NCI-H2196 (cell line): Measurements from ENCODE around the gene PARN.

ENCODE experiments used
- DNase-seq: peaks from one replicate; lab custom pipeline; 2025; ENCODE audit not compliant: unreplicated experiment; lab: John Stamatoyannopoulos, UW

The PARN gene

DNA sequence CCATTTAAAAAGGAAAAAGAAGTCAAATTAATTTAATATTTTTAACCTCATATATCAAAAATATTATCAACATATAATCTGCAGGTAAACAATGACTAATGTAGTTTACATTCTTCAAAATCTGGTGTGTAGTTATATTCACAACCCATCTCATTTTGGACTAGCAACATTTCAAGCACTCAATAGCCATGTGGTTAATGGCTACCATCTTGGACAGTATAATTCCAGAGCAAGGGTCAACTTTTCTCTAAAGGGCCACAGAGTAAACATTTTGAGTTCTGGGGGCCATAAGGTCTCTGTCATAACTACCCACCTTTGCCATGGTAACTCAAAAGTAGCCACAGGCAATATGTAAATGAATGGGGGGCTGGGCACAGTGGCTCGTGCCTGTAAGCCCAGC is 153.9 kb downstream of the PARN start:
- DNase-seq, result no peak

DNA sequence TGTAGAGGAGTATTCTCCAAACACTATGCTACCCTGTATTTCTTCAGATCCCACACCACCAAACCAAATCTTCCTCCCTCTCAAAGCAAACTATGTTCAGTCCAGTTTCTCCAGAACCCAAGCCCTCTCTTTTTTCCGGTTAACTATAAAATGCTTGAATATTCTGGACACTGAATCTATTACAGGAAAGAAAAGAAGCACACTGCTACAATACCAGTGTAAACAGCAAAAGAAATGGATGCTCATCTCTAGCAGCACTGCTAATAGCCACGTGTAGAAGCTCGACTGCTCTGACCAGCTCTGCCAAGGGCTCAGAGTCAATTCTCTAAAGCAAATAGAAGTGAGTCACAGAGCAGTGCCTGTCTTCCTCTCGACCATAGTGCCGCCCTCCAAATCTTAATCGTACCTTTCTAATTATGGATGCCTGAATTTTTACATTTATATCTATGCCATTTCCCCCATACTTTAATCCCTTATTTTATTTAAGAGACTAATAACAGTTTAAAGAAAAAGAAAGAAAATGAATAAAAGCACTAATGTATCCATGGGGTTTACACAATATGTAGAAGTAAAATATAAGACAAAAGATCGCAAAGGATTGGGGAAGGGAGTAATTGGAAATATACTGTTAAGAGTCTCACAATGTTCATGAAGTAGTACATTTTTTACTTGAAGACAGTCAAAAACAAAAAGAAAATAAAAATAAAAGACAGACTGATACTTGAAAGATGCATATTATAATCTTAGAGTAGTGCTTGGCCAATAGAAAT is 154.5 kb downstream of the PARN start:
- DNase-seq, result peak; percentile 71

DNA sequence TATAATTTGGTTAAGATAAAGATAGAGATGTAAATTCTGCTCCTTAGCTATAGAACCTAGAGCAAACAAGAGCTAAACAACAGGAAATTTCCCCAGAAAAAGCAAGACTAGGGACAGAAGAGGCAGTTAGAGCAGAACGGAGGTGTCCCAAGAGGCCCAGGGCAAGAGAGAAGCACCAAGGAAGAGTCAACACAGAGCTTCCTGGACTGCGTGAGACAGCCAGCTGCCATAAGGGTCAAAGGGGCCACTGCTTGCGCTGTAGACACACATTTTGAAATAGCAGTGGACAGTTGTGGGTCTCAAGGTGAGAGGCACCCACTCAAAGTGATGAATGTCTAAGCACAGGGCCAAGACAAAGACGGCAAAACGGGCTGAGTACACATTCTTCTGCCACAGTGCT is 156.6 kb downstream of the PARN start:
- DNase-seq, result no peak

DNA sequence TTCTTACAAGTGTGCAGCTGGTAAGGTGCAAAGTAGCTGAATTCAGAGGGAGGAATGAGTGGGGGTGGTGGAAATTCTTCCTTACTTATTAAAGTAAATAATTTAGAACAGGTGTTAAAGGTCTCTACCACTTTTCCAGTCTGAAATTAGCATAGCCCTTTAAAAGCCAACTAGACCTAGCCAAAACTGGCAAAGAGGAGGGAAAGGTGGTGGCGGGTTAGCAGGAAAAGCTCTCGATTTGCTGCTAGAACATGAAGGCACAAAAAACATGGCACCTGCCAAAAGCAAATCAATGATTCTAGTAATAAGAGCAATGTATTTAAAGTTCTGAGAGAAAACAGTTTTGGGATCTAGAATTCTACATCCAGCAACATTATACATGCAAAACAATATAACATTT is 157.7 kb downstream of the PARN start:
- DNase-seq, result no peak

DNA sequence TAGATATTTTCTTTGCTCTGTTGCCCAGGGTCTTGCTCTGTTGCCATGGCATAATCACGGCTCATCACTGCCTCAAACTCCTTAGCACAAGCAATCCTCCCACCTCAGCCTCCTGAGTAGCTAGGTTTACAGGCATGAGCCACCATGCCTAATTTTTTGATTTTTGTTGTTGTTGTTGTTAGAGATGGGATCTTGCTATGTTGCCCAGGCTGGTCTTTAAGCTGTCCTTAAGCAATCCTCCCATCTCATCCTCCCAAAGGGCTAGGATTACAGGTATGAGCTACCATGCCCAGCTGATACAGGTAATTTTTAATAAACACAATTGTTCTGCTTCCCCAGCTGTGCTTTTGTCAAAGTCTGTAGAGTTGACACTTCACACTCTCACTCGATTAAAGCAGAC is 159.3 kb downstream of the PARN start:
- no peak for DNase-seq

DNA sequence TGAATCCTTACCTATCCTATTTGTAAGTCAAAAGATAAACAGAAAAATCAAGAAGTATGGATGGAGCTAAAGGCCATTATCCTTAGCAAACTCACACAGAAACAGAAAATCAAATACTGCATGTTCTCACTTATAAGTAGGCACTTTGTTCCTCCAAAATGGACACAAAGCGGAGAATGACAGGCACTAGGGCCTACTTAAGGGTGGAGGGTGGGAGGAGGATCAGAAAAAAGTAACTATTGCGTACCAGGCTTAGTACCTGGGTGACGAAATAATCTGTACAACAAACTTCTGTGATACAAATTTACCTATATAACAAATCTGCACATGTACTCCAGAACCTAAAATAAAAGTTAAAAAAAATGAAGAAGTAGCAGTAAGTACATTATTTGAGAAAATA is 164.3 kb downstream of the PARN start:
- no peak for DNase-seq

DNA sequence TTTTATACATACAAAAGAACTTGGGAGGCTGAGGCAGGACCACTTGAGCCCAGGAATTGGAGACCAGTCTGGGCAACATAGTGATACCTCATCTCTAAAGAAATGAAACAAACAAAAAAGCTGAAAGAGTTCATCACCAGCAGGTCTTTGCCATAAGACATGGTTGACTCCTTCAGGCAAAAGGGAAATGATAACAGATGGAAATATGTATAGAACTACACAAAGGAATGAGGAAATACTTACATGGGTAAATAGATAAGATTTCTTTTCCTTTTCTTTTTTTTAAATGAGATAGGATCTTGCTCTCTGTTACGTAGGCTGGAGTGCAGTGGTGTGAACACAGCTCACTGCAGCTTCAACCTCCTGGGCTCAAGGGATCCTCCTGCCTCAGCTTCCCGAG is 165.3 kb downstream of the PARN start:
- no peak for DNase-seq

DNA sequence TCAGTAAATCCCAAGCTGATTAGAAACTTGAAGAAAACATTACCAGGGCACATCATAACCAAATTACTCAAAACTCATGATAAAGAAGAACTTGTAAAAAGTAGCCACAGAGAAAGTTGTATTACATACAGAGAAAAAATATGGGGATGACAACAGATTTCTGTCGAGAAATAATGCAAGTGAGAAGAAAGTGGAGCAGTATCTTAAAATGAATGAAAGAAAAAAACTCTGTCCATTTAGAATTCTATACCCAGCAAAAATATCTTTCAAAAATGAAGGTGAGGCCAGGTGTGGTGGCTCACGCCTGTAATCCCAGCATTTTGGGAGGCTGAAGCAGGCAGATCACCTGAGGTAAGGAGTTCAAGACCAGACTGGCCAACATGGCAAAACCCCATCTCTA is 165.9 kb downstream of the PARN start:
- peak; percentile 5 for DNase-seq

DNA sequence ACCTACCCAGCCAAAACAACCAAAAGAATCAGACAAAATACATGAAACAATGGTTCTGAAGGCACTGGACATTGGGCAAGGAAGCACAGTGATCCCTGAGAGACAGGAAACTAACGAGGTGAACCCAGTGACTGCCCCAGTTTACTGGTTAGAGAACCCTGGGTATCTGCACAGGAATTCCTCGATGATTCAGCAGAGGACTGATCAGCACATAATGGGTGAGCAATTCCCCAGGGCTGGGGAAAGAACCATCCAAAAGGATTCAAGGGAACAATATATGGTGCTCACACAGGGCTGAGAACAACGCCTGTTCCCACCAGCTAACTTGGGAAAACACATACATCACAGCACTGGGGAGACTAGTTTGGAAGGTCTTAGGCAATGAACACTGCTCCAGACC is 167.2 kb downstream of the PARN start:
- DNase-seq, result no peak

DNA sequence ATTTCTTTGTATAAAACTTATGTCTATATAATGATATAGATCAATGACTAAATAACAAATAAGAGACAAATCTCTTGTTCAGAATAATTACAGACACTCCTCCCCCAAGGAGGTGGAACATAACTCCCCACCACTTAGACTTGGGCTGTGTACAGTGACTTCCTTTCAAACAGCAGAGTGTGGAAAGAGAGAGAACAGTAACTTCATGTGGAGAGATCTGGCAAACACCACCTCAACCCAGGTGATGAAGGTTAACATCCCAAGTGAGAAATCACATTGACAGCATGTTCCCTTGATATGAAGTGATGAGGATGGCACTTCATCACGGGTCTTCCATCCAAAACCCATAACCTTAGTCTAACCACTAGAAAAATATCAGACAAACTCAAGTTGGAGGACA is 169.3 kb downstream of the PARN start:
- DNase-seq, result no peak

DNA sequence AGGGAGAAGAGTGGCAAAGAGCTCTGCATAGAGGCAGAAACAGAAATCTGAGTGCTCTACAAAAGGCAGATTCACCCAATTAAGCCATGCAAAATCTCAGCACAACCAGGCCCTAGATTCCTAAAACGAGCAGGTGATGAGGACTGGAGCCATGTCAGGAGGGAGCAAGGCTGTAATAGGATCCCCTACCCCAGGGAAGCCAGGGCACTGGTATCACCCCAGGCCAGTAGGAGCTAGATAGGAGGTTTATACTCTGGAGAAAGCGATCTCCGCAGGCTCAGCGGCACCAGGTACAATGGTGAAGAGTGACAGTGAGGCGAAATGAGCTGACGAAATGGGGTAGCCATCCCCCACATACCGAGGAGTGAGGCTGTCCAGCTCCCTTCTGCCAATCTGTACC is 171.5 kb downstream of the PARN start:
- DNase-seq, result no peak

DNA sequence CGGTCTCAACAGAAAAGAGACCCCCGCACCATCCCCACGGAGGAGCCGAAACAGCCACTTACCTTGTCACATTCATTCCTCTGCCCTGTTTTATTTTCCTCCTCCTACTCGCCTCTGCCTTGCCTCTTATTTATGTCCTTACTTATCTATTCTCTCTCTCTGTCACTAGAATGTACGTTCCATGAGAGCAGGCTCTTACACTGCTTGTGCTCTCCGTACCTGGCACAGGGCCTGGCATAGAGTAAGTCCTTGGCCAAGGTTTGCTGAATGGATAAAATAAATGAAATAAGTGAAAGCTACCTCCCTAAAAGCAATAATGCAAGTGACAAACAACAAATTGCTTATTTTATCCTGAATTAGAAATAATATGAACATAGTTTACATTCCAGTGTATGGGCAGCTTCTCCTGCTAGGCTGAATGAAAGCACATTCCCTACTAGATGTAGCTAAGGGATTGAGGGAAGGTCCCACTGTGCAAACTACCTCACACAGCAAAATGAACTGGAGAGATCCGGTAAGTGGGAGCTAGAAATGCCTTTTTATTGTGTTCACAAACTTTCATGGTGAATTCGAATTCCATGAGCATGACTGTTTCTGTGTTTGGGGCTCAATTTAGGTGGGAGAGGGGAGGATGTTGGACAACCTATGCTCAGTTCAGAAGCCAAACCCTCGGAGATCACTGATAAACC is 173.1 kb downstream of the PARN start:
- DNase-seq, result no peak

DNA sequence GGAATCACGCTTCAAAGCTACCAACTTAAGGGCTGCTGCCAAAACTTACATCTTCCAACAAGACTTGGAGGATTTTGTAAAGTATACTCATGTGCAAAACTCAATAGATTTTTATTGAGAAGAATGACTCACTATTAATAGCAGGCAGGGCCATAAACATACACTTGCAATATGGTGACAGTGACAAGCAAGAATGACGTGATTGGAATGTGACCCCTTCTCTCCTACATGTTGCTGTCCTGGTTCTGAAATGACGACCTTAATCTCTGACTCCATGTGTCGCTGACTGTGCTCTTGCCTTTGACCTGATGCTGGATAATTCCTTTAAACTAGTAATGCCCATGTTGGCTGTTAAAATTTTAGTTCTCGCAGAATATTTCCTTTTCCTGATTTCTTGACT is 174.5 kb downstream of the PARN start:
- DNase-seq, result no peak

DNA sequence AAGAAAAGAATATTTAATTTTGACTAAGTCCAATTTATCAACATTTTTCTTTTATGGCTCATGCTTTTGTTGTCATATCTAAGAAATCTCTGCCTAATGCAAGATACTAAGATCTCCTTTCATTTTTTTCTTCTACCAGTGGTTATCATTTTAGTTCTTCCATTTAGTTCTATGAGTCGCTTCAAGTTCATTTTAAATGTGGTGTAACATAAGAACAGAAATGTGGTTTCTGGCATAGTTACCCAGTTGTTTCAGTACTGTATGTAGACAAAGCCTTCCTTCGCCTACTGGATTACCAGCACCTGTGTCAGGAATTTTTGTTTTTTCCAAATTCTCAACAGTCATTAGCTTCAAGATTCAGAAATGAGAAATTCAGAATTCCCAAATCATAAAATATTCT is 175.7 kb downstream of the PARN start:
- DNase-seq, result no peak

DNA sequence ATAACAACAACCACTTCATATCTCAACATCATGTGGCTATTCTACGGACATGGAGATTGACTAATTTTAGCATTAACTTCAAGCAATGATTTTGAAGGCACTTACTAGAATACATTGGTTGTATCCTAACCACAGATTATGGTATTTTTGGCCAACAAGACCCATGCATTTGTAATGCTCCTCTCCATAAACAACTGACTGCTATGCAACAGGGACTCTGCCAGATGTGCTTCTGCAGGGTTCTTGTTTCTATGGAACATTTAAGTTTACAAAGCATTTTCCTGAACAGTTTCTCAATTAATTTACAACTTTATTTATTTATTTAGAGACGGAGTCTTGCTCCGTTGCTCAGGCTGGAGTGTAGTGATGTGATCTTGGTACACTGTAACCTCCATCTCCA is 178.0 kb downstream of the PARN start:
- no peak for DNase-seq

DNA sequence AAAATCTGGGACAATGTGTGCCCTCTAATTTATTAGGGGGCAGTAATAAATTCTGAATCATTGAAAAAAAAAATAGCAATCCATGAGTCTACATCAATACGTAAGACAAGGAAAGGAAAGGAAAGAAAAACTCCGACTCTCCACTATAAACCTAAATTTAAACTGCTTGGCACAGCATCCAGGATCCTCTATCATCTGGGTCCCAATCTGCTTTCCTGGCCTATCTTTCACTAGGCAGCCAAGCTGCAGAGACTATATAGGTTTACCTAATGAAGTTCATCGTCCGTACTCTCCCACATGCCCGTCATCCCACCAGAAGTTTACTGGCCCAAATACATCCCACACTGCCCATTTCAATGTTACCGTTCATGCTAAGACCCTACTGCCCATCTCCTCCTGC is 179.2 kb downstream of the PARN start:
- DNase-seq, result no peak

DNA sequence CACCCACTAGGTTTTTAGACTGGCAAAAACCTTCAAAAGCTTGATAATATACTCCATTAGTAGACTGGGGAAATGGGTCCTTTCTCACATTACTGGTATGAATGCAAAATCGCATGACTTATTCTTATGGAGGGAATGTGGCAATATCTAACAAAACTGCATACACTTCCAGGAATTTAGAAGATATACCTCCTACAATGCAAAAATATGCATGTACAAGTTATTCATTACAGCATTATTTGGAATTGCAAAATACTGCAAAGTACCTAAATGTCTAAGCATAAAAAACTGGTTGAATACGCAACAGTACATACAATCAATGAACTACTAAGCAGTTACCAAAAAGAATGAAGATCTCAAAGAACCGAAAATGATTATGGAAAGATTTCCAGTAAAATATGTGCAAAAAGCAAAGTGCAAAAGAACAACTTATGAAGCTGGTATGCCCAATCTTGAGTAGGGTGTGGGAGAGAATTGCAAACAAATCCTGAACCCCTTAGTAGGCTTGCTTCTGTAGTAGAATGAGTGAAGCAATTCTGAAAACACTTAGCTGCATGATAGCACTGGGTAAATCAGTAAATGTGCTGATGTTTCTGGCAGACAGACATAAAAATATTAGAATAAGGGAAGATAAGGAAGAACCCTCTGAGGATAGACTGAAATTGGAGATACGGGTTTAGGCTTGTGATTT is 180.1 kb downstream of the PARN start:
- DNase-seq, result no peak

DNA sequence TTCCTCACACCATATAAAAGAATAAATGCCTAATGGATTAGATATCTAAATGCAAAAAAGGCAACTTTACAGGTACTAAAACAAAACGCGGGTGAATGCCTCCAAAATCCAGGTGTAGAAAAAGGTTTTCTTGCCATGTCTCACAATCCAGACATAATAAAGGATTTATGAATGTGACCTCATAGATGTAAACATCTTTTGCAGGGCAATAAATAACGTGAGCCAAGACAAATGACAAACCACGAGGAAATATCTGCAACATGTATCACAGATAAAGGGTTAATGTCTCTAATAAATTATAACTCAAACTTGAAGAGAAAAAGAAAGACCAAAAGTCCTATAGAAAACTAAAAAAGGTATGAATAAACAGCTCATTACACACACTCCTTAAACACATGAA is 180.7 kb downstream of the PARN start:
- DNase-seq, result no peak

DNA sequence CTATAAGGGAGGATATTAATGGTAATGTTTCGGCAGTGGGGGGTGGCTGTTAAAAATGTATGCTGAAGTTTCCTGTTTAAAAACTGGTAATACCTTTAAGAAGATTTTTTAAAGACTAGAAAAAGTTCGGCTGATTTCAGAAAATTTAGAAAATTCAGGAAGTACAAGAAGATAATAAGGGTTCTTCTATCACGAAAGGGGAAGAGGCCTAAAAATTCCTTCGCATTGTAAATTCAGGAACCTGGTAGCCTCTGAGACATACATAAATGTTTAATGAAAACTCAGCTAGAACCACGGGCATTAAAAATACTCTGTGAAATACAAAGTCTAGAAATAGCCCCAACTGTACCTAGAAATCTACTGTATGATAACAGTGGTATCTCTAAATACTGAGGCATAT is 181.2 kb downstream of the PARN start:
- no peak for DNase-seq

DNA sequence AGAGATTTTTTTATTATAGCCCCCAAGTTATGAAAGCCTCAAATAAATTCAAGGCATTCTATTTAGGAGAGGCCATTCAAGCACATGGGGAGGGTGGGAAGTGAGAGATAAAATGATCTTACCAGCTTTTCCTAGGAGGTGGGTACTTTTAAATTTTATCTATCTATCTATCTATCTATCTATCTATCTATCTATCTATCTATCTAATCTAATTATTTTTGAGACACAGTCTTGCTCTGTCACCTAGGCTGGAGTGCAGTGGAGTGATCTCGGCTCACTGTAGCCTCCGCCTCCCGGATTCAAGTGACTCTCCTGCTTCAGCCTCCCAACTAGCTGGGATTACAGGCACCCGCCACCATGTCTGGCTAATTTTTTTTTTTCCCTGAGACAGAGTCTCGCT is 182.3 kb downstream of the PARN start:
- no peak for DNase-seq

DNA sequence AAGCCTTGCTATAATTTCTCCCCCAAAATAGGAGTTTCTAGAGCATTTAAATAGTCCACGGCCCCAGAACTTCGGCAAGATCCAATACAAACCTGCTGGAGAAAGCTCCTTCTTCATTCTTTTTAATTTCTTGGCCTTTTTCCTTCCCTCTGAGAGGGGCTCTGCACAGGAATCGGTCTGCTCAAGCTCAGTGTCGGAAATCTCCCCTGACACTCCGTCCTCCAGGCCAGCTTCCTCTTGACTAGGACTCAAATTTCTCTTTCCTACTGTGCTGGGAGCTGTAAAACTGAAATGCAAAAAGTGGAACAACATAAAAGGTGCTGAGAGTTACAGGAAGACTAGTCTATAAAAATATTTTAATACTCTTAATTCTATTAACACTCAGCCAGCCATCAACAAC is 183.3 kb downstream of the PARN start:
- no peak for DNase-seq

DNA sequence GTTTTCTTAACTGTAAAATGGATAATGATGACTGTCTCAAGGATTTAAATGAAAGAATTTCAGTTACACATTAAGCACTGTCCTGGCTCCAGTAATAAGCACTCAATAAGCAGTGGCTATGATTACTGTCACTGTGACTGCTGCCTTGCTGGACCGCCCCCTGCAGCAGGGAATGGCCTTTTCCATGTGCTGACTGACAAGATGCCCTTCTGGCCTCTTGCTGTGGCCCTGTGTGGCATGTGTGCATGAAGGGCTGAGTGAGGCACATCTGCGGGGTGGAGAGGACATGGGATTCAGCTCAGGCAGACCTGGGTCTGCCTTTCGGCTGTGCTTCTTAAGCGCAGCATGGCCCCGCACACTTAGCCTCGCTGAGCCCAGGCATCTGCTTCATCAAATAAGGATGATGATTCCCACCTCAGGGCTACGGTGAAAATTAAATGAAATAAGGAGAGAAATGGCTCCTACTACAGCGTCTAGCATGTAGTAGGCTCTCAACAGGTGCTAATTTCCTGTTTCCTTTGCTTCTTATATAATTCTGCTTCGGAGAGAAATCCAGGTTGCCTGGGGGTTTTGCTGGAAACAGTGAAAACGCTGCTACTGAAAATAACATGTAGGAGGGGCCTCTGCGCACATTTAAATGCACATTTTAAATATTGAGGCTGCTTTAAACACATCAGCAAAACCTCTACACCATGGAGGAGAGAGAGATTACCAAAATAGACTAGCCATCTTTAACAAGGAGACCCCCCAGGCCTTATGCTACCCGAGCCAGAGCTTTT is 183.9 kb downstream of the PARN start:
- DNase-seq, result no peak
